ENCODE results near the gene PTGR1. TPM values are rescaled to one million over a fixed set of nuclear protein-coding genes. Genes with fewer than 3 reads are reported as not detected.

Gene PTGR1
- total and polyA plus RNA-seq, 2 donors from 2014 or later: 75.1 to 285 TPM

DNA sequence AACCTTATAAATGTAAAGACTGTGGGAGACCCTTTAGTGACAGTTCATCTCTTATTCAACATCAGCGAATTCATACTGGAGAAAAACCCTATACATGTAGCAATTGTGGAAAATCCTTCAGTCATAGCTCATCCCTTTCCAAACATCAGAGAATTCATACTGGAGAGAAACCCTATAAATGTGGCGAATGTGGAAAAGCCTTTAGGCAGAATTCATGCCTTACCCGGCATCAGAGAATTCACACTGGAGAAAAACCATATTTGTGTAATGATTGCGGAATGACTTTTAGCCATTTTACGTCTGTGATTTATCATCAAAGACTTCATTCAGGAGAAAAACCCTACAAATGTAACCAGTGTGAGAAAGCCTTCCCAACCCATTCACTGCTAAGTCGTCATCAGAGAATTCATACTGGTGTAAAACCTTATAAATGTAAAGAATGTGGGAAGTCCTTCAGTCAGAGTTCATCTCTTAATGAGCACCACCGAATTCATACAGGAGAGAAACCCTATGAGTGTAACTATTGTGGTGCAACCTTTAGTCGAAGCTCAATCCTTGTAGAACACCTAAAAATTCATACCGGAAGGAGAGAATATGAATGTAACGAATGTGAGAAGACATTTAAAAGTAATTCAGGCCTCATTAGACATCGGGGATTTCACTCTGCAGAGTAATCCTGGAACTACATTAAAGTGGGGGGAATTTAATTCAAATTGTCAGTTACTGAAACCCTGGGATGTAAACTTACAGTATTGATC is 56.8 kb downstream of the PTGR1 start:
- TF ChIP-seq, protein P1, sequence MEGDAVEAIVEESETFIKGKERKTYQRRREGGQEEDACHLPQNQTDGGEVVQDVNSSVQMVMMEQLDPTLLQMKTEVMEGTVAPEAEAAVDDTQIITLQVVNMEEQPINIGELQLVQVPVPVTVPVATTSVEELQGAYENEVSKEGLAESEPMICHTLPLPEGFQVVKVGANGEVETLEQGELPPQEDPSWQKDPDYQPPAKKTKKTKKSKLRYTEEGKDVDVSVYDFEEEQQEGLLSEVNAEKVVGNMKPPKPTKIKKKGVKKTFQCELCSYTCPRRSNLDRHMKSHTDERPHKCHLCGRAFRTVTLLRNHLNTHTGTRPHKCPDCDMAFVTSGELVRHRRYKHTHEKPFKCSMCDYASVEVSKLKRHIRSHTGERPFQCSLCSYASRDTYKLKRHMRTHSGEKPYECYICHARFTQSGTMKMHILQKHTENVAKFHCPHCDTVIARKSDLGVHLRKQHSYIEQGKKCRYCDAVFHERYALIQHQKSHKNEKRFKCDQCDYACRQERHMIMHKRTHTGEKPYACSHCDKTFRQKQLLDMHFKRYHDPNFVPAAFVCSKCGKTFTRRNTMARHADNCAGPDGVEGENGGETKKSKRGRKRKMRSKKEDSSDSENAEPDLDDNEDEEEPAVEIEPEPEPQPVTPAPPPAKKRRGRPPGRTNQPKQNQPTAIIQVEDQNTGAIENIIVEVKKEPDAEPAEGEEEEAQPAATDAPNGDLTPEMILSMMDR (IDR thresholded peaks at IDR 0.05; ENCODE audit: borderline replicate concordance, extremely low read depth, insufficient read depth): no peak
- FAIRE-seq: no peak

DNA sequence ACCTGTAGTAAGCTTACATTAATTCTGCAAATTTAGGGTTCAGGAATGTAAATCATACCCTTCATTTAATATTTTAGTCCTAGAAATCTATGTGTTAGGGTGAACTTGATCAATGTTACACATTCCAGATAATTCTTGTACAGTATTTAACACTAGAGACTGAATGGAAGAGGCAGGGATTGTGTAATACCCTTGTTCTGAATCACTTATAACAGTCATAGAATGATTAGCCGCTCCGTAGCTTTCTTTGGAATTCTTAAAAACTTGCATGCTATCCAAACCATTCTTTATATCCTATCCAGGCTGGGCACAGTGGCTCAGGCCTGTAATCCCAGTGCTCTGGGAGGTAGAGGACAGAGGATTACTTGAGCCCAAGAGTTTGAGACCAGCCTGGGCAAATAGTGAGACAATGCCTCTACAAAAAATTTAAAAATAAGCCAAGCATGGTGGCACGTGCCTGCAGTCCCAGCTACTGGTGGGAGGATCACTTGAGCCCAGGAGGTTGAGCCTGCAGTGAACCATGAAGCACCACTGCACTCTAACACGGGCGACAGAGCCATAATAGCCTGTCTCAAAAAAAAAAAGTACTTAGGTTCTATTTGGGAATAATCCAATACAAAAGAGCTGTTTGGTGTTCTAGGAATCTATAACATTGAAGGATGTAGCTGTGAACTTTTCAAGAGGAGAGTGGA is 66.2 kb downstream of the PTGR1 start:
- intact Hi-C loops (cut with DNase I): no loop called here
- H3K9ac ChIP-seq (ENCODE audit: low read length in 3 of 3): no peak overlapping the region
- H3K27ac ChIP-seq (ENCODE audit: low read depth in 2 of 2, low read length in 2 of 2): no peak overlapping the region
- DNase-seq (peak in 3 of 5 donors; percentile 17 to 39 (median 30)), FAIRE-seq (no peak)
- no peaks in the 10 kb centered on the region for H3K4me1 ChIP-seq (ENCODE audit: control insufficient read depth in 2 of 3, insufficient read depth in 2 of 3, low read depth in 1 of 3, low read length in 3 of 3)
- peaks cover 0 to 18% (median 10%) of the 10 kb centered on the region in 3 donors for H3K9me3 ChIP-seq (ENCODE audit: control insufficient read depth in 2 of 3, insufficient read depth in 1 of 3, low read length in 3 of 3)
- no peak overlapping the region for H3K4me3 ChIP-seq (ENCODE audit: low read length in 3 of 3)
- H3K36me3 ChIP-seq (ENCODE audit: control insufficient read depth in 2 of 3, insufficient read depth in 3 of 3, low read length in 3 of 3): peaks cover 2 to 17% (median 6%) of the 10 kb centered on the region in 3 donors
- no peaks in the 10 kb centered on the region for H3K27me3 ChIP-seq (ENCODE audit: control insufficient read depth, insufficient read depth, low read length)
- TF ChIP-seq, protein P1 (IDR thresholded peaks at IDR 0.05; ENCODE audit: borderline replicate concordance, extremely low read depth, insufficient read depth): no peak

More for the DNA sequence above, 56.8 kb downstream of the PTGR1 start:
- H3K4me3 ChIP-seq (ENCODE audit: low read length in 3 of 3): no peak overlapping the region
- H3K27ac ChIP-seq (ENCODE audit: low read depth in 2 of 2, low read length in 2 of 2): no peak overlapping the region
- no peaks in the 10 kb centered on the region for H3K4me1 ChIP-seq (ENCODE audit: control insufficient read depth in 2 of 3, insufficient read depth in 2 of 3, low read depth in 1 of 3, low read length in 3 of 3)
- H3K9ac ChIP-seq (ENCODE audit: low read length in 3 of 3): no peak overlapping the region
- peaks cover 0 to 8% (median 8%) of the 10 kb centered on the region in 3 donors for H3K36me3 ChIP-seq (ENCODE audit: control insufficient read depth in 2 of 3, insufficient read depth in 3 of 3, low read length in 3 of 3)
- H3K9me3 ChIP-seq (ENCODE audit: control insufficient read depth in 2 of 3, insufficient read depth in 1 of 3, low read length in 3 of 3): peaks cover 0 to 84% (median 34%) of the 10 kb centered on the region in 3 donors
- DNase-seq: no peak
- intact Hi-C loops (cut with DNase I): no loop called here
- no peaks in the 10 kb centered on the region for H3K27me3 ChIP-seq (ENCODE audit: control insufficient read depth, insufficient read depth, low read length)

DNA sequence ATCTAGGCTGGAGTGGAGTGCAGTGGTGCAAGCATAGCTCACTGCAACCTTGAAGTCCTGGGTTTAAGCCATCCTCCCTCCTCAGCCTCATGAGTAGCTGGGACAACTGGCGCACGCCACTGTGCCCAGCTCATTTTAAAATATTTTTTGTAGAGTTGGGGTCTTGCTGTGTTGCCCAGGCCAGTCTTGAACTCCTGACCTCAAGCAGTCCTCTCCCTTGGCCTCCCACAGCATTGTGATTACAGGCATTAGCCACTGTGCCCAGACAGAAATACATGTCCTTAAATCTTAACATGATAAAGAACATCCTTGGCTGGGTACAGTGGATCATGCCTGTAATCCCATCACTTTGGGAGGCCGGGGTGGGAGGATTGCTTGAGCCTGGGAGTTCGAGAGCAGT is 67.7 kb downstream of the PTGR1 start:
- Histone ChIP-seq H3K4me1 (ENCODE audit: control insufficient read depth in 2 of 3, insufficient read depth in 2 of 3, low read depth in 1 of 3, low read length in 3 of 3) (no peaks in the 10 kb centered on the region), H3K27me3 (ENCODE audit: control insufficient read depth, insufficient read depth, low read length) (no peaks in the 10 kb centered on the region), H3K36me3 (ENCODE audit: control insufficient read depth in 2 of 3, insufficient read depth in 3 of 3, low read length in 3 of 3) (peaks cover under 1 to 10% (median 2%) of the 10 kb centered on the region in 3 donors), H3K27ac (ENCODE audit: low read depth in 2 of 2, low read length in 2 of 2) (no peak overlapping the region), H3K4me3 (ENCODE audit: low read length in 3 of 3) (no peak overlapping the region), H3K9ac (ENCODE audit: low read length in 3 of 3) (no peak overlapping the region), H3K9me3 (ENCODE audit: control insufficient read depth in 2 of 3, insufficient read depth in 1 of 3, low read length in 3 of 3) (peaks cover 0 to 16% (median 6%) of the 10 kb centered on the region in 3 donors)
- intact Hi-C loops (cut with DNase I): no loop called here
- FAIRE-seq (no peak), DNase-seq (no peak)
- TF ChIP-seq, protein P1 (IDR thresholded peaks at IDR 0.05; ENCODE audit: borderline replicate concordance, extremely low read depth, insufficient read depth): no peak
